ENCODE data around the gene CCDC102A.
A peak's percentile ranks its signal among the peaks of the same experiment; 100 is the strongest.
"Not testable (repeated sequence)": the region's sequence is repeated elsewhere in the genome, so short reads cannot be mapped to it uniquely, and the experiment has no call there.

Gene CCDC102A

GRCh38 chr16:57536306-57537193 is at the start of gene CCDC102A:
CCDC102A (minus strand) TSS chr16:57536571; CDS start chr16:57529177, 7,394 bp downstream.
- DNase-seq: peak in 1 of 51 donors; percentile 63

DNA sequence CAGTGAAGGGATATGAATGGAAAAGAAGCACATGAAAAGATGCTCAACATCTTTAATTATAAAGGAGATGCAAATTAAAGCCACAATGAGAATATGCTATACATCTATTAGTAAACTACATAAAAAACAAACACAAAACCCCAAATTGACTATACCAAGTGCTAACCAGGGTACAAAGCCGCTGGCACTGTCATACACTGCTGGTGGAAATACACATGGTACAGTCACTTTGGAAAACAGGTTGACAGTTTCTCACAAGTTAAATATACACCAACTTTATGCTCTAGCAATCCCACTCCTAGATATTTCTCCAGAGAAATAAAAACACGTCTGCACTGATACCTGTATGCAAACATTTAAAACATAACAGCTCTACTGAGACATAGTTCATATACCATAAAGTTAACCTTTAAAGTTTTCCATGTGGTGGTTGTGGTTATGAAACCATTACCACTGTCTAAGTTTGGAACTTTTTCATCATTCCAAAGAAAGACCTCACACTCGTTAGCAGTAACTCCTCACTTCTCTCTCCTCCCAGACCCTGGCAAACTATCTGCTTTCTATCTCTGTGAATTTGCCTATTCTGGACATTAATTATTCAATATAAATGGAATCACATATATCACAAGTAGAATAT is 48.8 kb upstream of the CCDC102A start:
- no peak for DNase-seq

- DNase-seq: no peak
Observed at GRCh38 chr16:57579361-57579665, 42.9 kb upstream of the CCDC102A start.

GRCh38 chr16:57578521-57579360 is 42.4 kb upstream of the CCDC102A start:
- no peak for DNase-seq

GRCh38 chr16:57577691-57578224 is 41.4 kb upstream of the CCDC102A start:
- no peak for DNase-seq

GRCh38 chr16:57577214-57577613 is 40.8 kb upstream of the CCDC102A start:
- DNase-seq: no peak

GRCh38 chr16:57576429-57576870 is 40.1 kb upstream of the CCDC102A start:
- peak in 44 of 51 donors; percentile 10 to 78 (median 51) for DNase-seq

DNA sequence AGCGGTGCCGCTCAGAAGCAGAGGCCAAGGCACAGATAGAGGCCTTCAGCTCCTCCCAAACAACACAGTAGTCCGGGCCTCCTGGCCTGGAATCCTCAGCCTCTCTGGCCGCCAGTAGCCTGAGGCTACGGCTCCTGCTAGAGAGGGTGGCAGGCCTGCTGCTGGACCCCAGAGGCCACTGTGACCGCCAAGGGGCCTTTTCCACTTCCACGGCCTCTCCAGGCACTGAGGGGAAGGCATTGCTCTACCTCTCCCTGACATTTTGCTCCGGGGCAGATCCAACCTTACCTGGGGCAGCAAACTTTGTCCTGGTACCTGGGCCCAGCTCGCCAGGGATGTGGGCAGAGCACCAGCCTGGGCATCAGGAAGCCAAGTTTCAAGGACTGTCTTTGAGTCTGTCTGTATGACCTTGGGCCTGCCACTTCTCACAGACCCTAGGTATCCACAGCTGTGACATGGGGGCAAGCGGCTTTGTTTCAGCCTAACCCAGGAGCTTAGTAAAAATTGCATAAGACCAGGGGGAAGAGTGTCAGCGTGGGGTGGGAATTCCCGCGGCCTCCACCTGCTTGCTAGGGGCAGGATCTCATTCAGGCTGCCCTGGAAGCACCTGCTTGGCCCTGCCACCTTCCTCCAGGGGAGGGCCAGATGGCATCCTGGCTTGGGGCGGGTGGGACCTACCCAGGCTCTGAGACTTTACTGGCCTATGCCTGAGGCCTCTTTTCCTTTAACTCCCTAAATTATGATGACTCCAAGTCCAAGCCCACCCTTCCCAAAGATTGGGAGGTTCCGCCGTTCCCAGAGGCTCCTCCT is 39.3 kb upstream of the CCDC102A start:
- DNase-seq: no peak

DNA sequence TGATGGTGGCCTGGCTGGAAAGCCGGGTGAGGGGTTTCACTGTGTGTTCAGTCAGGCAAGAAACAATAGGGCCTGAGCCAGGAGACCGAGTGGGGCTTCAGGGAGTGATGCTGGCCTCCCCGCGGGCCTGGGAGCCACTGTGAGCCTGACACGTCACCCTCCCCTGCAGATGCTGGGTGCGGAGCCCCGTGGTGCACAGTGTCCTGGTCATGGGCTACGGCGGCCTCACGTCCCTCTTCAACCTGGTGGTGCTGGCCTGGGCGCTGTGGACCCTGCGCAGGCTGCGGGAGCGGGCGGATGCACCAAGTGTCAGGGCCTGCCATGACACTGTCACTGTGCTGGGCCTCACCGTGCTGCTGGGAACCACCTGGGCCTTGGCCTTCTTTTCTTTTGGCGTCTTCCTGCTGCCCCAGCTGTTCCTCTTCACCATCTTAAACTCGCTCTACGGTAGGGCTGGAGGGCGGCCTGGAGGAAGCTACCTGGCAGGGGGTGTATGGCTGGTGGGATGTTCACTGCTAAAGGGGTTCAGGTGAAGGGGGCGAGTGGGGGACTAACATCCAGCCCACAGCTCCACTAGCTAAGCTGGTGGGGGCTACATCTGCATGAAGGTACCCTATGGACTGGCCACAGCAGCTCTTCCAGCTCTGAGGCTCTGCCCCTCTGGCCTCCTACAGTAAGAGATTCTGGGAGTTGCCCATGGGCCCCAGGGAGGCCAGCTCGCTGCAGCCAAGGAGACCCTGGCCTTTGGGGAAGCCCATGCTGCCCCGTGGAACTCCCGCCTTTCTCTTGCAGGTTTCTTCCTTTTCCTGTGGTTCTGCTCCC is 38.5 kb upstream of the CCDC102A start:
- no peak for DNase-seq

DNA sequence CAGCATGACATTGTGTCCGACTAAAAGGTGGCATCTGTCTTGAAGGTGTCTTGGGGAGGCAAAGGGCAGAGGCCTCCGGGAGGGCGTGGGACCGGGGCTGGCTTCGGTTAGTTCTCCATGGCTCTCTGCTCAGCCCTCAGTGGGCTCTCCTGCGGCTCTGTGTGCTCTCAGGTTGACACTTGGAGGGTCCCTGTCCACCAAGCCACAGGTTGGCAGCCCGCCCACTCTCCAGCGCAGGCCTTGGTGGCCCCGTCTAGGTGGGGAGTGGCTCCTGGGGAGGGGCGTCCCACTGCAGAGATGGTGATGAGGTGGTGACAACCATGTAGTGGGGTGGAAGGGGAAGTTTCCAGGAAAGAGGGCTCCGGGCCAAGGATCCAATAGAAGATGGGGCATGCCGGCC is 37.7 kb upstream of the CCDC102A start:
- DNase-seq: no peak

DNA sequence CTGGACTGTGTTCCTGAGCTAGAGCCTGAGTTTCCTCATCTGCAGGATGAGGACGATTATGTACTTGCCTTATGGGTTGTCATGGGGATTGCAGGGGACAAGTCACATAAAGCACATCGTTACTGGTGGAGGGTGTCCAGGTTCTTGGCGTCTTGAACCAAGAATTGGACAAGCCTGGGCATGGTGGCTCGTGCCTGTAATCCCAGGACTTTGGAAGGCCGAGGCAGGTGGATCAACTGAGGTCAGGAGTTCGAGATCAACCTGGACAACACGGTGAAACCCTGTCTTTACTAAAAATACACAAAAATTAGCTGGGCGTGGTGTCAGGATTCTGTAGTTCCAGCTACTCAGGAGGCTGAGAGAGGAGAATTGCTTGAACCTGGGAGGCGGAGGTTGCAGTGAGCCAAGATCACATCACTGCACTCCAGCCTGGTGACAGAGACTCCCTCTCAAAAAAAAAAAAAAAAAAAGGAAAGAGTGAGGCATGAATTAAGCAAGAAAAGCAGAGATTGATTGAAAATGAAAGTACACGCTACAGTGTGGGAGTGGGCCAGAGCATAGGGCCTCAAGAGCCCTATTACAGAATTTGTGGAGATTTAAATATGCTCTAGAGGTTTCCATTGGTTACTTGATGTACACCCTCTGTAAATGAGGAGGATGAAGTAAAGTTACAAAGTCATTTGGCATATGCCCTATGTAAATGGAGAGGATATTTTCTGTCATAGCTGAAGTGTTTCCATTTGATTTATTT is 36.8 kb upstream of the CCDC102A start:
- DNase-seq: no peak

GRCh38 chr16:57571098-57571497 is 34.7 kb upstream of the CCDC102A start:
- no peak for DNase-seq

DNA sequence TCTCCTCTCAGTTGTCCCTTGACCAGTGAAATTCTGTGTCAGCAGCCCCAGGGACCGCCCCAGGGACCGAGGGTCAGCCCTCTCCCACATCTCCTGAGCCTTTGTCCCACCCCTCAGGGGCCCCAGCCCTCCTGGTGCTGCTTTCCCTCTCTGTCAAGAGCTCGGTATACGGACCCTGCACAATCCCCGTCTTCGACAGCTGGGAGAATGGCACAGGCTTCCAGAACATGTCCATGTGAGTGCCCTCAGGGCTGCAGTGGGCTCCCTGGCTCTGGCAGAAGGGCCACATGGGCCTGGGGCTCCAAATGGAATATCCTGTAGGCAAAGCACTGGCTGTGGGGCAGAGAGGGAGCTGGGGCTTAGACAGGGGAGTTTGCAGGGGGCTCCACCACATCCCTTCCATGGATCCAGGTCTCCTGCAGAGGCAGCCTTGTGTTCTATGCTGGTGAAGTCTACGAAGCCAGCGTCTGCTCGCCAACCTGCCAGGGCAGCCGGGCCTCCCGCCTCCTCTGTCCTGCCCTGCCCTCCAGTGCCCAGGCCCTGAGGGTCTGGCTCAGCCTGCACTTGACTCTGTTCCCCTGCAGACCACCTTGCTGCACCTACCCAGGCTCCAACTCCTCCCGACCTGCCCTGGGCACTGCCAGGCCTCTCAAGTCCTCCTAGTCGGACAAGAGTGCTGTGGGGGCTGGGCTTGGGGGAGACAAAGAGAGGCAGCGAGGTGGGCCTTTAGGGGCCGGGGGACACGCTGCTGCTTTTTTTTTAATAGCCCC is 34.1 kb upstream of the CCDC102A start:
- DNase-seq: no peak

DNA sequence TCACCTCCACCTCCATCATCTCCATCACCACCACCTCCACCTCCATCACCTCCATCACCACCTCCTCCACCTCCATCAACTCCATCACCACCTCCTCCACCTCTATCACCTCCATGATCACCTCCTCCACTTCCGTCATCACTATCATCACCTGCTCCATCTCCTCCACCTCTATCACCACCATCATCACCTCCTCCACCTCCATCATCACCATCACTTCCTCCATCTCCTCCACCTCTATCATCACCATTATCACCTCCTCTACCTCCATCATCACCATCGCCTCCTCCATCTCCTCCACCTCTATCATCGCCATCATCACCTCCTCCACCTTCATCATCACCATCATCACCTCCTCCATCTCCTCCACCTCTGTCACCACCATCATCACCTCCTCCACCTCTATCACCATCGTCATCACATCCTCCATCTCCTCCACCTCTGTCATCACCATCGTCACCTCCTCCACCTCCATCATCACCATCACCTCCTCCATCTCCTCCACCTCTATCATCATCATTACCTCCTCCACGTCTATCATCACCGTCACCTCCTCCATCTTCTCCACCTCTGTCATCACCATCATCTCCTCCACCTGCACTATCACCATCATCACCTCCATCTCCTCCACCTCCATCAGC is 33.1 kb upstream of the CCDC102A start:
- DNase-seq: no peak

GRCh38 chr16:57568772-57569171 is 32.4 kb upstream of the CCDC102A start:
- DNase-seq: not testable (repeated sequence)

GRCh38 chr16:57568173-57568678 is 31.9 kb upstream of the CCDC102A start:
- no peak for DNase-seq

DNA sequence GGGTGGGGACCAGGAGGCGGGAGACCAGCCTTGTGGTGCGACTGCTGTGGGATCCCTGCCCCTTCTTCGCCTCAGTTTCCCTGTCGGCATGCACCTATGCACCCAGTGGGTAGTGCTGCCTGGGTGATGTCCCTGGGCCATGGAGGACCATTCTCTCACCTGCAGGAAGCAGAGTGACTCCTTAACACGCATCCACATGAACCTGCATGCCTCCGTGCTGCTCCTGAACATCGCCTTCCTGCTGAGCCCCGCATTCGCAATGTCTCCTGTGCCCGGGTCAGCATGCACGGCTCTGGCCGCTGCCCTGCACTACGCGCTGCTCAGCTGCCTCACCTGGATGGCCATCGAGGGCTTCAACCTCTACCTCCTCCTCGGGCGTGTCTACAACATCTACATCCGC is 31.3 kb upstream of the CCDC102A start:
- no peak for DNase-seq

DNA sequence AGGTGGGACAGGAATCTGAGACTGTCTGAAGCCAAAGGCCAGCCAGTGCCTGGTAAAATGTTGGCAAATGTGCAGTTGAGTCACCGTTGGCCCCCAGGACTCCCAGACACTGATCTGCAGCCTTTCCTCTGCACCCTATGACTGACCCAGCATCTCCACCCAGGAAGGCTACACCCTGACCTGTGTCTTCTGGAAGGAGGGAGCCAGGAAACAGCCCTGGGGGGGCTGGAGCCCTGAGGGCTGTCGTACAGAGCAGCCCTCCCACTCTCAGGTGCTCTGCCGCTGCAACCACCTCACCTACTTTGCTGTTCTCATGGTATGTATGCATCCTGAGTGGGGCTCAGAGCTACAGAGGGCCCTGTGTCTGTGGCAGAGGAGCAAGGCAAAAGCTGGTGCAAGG is 30.1 kb upstream of the CCDC102A start:
- DNase-seq: no peak

All from hypothalamus (tissue), 51 donors.